ENCODE data around the gene KLHL35.
A peak's percentile ranks its signal among the peaks of the same experiment; 100 is the strongest.

Gene KLHL35

DNA sequence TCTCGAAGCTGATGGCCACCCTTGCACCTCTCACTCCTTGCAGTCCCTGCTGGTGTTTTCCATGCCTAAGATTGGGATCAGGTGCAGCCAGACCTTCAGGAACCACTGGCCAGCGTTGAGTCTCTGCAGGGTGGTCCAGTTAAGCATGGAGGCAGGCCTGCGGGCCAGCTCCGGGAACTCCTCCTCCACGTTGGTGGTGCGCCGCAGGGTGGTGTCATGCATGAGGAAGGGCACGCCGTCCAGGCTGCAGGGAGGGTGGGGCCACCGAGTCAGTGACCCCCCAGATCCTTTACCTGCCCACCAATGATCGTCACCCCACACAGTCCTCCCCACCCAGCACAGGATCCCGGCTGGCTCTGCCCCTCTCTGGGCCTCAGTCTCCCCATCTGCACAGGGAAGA lies 10.0 kb upstream of the KLHL35 start:
- no peak for DNase-seq

DNA sequence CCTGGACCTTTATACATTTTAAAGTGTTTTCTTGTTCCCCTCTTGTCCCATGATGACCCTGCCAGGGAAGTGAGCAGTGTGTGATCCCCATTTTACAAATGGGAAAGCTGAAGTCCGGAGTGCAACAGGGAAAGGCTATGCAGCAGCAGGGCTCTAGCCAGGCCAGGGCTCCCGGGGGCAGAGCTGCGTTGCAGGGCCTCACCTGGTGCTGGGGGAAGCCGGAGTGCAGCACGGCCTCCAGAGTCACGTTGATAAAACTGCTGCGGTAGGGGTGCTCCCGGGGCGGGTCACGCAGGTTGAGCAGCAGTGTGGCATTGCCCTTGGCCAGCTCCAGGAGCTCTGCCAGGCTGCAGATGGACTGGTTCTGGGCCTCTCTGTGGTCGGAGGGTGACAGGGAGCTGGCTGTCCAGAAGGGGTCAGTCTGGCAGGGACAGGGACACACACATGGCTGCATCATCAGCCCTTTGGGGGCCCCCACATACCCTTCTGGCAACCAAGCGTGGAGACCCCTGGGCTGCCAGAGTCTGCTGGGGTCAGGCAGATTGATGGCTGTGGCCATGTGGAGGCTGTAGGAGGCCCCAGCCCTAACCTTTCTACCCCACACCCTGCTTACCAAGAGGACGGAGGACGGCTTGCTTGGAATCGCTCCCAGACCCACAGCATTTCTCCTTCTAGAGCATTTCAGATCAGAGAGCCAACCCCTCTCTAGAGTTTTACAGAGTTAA lies 9.3 kb upstream of the KLHL35 start:
- DNase-seq, result no peak

DNA sequence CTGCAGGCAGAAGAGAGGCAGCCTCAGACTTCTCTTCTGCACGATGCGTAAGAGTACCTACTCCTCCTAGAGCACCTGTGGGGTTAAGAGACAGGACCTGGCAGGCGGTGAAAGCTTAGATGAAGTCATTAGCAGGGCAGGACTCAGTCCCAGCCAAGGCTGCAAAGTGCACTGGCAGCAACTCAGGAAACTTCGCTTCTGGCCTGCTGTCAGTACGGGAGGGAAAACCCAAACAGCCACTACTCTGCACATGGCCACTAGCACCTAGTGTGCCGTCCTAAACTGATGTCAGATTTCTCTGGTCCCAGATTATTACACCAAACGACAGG lies 8.8 kb upstream of the KLHL35 start:
- no peak for DNase-seq

DNA sequence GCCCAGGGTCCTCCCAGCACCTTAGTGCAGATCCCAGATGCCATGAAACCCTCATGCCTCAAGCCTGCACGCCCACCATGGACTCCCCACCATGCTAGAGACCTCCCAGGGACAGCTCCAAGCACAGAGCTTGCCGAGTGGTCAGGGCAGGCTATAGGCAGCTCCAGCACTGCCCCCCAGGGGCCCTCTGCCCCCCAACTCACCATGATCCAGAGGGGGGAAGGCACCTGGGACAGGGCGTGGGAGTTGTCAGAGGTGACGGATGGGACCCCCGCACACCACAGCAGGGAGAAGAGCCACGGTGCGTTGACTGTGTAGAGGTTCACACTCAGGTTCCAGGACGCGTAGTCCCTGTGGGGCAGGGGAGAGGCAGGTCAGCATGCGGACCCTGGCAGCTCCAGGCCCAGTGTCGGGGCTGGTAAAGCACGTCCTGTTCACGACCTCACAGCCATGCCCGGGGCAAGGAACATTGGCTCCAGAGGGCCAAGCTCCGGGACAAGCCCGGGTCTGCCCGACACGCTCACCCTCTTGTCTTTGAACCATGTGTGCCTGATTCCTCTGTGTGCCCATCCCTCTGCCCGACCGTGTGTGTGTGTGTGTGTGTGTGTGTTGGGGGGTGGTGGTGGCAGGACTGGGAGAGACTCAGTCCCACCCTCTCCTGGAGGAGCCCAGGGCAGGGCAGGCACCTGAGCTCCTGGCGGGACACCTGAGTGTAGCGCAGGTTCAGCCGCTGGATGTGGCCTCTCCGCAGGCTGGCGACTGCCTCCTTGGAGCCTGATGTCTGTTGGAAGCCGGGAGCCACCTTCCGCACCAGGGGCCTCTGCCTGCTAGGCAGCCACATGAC lies 8.2 kb upstream of the KLHL35 start:
- no peak for DNase-seq

DNA sequence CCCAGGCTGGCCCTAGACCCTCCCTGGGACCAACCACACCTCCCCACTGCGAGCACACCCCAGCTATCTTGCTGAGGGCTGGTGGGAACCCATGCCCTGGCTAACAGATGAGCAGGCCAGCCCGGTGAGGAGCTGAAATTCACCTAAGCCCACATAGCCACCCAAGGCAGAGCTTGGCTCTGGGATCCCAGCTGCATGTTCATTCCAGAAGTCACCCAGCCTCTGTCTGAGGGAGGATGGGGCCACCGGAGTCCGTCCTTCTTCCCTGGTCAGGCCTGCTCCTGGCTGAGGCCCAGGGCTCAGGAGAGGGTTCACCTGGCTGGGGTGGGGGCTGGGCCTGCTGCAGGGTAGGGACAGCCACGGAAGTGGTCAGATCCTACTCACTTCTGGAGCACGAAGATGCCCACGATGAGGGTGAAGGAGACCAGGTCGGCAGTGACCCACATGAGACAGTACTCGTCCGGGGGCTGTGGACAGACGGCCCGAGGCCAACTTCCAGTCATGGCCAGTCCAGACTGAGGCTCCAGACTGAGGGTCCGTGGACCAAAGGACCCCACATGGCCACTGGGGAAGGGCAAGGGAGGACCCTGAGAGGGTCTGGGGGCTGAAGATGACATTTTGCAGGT lies 6.6 kb upstream of the KLHL35 start:
- DNase-seq, result no peak

DNA sequence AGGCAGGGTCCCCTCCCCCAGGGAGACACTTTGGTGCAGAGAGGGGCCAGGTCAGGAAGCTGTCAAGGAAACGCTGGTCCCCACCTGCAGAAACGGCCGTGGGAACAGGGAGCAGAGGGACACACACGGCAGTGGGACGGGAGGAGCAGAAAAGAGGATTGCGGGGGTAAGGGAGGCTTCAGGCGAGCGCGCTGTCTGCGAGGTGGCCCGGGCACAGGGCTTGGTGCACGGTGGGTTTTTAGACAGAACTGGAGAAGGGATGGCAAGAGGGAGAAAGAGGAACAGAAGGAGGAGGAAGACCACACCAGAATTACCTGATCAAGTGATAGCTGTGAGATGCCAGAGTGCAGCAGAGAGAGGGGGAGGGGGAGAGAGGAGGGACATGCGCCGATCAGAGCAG lies 6.0 kb upstream of the KLHL35 start:
- no peak for DNase-seq

DNA sequence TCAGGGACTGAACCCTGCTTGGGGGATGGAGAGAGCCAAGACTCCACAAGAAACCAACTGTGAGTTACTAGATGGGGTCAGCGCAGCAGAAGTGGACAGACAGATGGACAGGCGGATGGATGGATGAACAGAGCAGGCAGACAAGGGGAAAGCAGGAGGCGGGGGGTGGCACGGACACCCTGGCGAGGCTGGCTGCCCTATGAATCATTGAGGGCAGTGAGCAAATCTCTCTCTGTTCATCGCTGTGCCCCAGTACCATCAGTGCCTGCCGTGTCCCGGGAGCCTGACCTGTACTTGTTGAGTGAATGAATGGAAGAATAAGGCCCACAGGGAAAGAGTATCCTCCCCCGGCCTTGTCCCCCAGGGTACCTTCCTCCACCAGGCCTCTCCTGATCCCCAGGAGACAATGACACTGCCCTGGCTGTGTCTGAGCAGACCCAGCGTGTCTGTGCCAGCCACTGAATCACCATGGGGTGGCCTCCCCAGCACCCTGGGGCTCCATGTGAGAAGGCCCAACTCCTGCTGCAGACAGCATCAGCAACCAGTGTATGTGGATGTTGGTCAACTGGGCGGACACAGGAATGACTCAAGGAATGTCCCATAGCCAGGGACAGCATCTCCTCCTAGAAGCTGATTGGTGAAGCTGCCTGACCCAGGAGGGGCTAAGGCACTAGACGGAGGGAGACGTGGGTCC lies 5.1 kb upstream of the KLHL35 start:
- DNase-seq, result no peak

DNA sequence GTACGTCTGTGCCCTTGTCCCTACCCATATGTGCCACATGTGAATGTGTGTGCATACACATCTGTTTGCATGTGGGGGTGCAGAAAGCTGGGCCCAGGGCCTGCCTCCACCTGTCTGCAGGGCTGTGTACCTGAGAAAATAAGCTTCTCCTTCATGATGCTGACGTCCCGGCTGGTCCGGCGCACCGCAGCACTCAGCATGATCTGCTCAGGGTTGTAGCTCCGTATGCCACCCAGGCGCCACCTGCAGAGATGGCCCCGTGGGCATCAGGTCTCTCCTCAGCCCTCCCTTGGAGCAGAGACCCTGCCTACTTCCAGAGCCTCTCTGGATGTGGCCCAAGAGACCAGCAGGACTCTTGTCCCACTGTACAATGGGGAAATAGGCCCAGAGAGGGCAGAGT lies 3.8 kb upstream of the KLHL35 start:
- no peak for DNase-seq

DNA sequence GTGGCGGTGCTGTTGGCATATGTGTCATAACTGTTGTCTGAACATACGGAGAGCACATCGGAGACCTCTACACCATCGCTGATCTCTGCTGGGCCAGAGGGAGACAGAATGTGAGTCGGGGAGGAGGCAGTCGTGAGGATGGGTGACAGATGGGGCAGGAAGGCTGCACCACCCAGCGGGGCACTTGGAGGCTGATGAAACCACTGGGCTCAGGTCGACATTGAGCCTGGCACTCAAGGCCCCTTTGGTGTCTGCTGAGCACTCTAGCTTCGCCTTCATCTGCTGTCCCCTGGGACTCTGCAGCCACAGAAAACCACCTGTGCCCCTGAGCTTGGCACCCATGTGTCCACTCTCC lies 2.5 kb upstream of the KLHL35 start:
- DNase-seq, result no peak

DNA sequence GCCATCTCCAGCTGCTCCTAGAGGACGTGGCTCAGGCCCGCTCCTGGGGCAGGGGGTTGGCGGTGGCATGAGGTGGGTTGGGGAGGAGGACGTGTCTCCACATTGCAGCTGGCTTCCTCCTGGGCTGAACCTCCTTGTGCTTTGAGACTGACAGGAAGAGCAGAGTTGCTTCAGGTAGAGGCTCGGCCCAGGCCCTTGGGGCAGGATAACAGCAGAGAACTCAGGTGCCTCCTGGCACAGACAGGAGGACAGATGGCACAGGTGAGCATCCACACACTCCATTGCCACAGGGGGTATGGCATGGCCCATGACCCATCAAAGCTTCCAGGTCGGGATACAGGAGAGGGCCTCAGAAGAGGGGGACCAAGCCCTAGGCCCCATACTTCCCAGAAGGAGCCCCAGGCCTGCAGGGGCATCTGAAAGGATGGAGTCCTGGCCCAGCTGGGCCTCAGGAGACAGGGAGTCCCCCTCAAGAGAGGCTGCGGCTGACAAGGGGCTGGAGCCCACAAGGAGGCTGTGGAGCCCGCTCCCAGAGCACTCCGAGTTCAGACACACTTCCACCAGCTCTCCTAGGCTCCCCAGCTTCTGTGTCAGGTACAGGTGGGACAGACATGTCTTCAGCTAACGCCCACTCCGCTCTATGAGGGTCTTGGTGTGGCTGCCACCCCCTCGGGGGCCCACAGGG lies 2.0 kb upstream of the KLHL35 start:
- no peak for DNase-seq

DNA sequence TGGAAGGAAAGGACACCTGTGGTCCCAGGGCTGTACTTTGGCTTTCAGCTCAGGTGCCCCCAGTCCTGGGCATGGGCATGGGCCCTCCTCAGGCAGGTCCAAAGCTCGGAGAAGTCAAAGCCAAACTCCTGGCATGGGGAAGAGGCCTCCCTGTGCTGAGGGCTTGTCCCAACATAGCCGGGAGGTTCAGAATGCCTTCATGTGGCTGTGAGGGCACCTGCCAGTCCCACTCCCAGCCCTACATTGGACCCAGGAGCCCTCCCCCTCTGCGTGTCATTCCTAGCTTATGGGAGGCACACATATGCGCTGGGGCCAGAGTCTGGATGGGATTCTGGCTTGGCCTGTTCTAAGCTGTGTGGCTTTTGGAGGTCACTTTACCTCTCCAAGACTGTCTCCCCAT lies 1.0 kb upstream of the KLHL35 start:
- DNase-seq, result no peak

DNA sequence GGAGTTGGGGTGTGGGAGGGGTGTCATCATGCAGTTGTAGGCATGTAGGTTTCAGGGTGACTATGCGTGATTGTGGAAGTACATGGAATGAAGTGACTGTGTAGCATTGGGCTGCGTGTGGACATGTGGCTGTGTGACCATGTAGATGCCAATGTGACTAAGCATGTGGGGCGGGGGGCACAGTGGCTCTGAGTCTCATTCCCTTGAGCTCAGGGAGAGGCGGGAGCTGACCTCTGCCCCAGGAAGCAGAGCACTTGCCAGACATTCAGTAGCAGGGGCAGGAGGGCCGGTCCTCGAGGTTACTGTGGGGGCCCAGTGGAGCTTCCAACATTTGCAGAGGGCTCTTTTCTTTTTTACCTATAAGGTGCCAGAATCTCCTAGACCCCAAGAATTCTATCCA lies 440 bp upstream of the KLHL35 start:
- DNase-seq, result no peak

DNA sequence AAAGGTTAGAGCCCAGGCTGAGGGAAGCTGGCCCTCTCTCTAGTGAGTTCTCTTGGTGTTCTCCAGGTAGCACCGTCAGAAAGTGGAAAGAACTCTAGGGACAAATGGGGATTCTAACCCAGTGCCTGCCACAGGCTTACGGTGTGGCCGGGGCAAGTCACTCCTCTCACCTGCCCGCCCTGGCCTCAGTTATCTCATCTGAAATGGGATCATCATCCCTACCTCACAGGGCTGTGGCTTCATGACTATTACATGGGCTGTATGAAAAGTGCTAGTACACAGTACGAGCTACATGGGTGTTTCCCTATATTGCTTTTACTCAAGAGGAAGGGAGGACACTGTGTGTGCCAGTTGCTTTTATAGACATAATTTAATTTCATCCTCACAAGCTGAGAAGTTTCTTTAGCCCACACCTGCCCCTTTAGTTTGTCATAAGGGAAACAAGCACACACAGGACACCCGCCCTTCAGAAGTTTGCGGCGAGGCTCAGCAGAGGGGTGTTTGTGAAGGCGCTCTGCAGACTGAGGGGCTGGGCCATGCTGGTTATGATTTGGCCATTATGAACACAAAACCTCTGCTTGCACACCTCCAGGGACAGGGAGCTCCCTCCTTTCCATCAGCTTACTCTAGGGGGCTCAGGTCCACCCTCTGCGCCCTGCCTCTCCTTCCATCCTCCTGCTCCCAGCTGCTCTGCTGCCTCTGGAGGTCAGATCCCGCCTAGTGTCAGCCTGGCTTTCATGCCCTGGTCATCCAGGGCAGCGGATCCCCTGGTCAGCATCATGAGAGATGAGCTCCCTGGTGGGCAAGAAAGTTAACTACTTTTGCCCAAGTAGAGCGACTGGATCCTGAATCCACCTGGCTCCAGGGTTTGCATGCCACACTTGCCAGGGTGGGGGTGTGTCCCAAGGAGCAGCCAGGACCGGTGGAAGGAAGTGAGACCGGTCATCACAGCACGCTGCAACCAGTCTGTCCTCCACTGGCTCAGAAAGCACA lies 1.2 kb downstream of the KLHL35 start:
- DNase-seq, result peak in 1 of 56 donors; percentile 7

DNA sequence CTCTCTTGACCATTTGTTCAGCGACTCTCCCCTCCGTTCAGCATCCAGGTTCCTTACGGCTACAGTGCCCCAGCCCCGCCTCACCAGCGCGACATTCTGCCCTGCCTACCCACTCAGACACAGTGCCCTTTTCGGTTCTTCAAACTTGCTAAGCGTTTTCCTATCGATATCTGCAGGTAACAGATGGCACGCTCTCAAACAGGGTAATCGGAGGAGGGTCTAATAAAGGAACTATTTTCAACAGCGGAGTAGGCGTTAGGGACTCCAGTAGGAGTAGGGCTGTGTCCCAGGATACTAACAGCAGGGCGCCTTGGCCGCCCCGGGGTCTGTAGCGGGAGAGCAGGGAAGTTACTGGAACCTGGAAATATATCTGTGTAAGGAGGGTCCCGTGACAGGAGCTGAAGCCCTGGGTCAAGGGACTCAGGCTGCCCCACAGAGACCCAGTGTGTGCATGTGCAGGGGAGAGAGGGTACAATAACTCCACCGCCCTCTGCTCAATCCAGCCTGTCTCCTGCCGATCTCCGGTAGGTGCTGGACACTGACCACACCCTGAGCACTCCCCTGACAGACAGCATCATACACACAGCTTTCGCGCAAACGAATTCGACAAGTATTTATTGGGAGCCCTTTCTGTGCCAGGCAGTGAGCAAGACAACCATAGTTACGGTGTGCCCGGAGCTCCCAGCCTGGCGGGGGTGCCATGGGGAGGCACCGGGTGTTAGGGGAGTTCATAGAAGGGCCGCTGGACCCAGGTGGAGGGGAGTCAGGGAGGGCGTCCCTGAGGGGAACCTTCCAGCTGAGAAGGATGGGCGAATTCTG lies 2.1 kb downstream of the KLHL35 start:
- peak in 2 of 56 donors; percentile 35 to 48 for DNase-seq

DNA sequence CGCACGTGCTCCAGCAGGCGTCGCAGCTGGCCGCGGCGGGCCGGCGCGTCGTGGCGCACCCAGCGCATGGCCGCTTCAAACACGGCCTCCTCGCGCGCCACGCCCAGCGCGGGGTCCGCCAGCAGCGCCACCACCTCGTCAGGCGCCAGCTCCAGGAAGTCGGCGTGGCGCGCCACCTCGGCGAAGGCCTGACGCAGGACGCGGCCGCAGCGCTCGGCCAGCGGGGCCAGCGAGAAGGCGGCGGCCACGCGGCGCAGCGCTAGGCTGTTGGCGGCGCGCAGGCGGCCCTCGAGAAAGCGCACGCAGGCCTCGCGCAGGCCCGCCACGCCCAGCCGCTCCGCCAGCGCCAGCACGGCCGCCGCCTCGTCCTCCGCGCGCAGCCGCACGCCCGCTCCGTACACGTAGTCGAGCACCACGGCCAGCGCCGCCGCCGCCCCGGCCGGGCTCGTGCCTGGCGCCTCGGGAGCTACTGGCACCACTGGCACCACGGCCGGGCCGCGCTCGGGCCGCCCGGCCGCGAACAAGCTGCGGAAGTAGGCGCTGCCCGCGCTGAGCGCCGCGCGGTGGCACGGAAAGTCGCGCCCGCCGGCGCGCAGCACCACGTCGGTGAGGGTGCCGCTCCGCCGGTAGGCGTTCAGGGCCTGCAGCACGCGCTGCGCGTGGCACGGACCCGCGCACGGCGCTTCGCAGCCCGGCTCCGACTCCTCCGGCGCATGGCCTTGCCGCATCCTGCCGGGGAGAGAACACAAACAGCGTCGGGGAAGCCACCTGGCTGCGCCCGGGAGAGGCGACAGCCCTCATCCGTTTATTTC lies 2.9 kb downstream of the KLHL35 start:
- peak in 36 of 56 donors; percentile 9 to 81 (median 43) for DNase-seq

DNA sequence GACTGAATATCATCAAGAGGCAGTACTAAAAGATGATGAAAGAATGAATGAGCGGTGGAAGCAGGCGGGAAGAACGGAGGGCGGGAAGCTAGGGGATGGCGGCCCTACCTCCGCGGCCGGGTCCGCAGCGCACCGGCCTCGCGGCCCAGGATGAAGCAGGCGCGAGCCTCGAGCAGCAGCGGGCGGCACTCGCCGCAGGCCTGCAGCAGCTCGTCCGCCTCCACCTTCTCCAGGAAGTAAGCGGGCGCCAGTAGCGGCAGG lies 3.4 kb downstream of the KLHL35 start:
- DNase-seq, result no peak

DNA sequence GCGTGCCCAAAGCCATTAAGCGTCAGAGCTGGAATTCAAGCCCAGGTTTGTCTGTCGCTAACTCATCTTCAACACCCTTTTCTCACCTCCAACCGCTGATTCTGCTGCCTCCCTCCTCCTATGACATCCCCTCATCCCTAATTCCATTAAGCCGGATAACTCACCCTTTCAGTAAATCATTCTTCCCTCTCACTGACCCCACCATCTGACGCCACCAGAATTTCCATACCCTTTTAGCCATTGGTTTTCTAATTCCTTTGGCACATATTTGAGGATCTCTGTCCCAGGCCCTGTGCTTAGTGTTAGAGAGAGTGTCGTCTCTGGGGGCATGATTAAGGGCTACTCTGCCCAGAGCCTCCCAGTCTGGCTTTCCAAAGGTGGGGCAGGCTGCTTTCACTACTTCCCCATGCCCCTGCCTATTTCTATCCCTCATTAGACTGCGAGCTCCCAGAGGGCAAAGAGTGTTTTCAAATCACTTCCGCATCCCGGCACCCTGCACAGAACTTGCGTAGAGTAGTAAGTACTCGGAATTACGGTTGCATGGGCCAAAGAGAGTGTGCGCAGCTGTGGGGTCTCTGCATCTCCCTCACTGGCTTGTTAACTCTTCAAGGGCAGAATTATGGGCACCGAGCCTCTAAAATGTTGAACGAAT lies 3.9 kb downstream of the KLHL35 start:
- DNase-seq, result no peak

DNA sequence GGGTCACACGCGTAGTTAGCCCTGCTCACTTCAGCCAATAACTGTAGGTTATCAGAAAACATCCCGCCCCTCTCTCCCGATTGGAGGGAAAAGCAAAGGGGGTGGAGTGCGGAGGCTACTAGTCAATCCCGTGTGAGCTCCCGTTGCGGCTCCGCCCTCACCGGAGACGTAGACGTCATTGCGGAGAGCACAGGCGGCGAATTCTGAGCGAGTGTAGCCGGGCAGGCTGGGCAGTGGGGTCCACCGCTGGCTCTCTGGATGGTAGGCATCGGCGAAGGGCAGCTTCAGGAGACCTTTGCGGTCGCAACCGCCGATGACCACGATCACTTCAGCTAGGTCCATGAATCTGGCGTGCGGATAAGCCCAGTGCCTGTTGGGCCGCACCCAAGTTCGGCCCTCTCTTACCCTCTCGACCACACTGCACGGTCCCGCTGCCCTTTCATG lies 4.7 kb downstream of the KLHL35 start:
- DNase-seq, result peak in 54 of 56 donors; percentile 25 to 94 (median 77)
